Fibroblast of skin of right quadriceps (primary cell): Measurements from ENCODE around the gene RGS3.

Source experiments
- DNase-seq: peaks from one replicate; pipeline ENCODE4 v3.0.0-alpha.2; 2013

RGS3 gene

DNA sequence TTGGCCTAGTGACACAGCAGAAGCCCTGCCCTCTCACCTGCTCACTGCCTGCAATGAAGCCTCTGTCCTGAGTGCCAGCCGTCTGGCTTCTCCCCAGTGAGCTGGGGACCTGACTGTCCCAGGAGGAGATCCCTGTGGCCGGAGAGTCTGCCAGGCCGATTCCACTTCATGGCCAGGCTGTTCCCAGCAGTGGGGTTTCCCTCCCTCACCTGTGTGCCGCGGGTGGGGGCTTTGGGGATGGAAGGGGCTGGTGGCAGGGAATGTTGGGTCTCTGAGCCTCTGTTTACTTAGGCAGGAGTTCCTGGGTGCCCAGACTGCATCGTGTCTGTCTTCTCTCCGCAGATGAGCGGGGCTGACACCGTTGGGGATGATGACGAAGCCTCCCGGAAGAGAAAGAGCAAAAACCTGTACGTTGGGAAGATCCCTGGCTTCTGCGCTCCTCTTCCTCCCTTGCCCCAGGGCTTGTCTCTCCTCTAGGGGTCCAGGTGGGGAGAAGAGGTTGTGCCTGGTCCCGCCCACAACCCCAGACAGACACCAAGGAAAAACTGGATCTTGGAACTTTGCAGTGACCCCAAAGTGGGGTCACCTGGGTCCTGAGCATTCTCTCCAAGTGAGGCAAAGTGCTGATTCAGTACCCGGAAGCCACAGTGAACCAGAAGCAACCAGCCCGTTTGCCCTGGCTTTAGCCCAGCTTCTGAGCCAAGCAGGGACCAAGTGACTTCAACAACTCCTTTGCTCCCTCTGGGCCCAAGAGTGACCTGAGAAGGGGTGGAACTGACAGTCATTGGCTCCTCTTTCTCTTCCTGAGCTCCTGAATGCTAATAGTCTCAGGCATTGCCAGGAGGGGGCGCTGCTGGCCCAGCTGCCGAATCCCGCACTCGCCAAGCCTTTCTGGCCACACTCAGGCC lies 127.7 kb downstream of the RGS3 start:
- peak; percentile 64 for DNase-seq

DNA sequence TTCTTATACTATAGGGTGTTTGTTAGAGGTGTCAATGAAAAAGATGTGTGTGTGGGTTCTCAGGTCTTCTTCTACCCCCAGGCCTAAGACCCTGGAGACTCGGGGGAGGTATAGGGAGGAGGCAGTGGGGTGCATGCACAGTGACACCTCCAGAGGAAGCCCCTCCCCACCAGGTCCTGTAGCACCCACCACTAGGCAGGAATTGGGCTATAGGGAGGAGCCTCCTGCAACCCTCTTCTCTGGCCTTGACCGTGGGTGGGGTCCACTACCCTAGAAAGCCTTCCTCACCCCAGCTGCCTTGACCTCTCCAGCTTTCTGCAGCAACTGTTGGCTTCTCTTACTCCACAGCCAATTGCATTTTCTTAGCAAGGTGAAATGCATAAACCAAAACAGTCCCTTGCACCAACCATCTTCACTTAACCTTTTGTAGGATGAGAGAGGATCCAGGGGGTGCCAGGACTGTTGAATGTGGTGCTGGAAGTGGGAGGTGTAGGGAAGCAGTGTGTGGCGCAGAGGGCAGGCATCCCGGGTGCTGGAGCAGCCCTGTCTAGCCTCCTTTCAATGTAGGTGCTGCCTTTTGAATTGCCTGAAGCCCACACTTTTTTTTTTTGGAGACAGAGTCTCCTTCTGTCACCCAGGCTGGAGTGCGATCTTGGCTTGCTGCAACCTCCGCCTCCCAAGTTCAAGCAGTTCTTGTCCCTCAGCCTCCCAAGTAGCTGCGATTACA lies 128.5 kb downstream of the RGS3 start:
- no peak for DNase-seq

DNA sequence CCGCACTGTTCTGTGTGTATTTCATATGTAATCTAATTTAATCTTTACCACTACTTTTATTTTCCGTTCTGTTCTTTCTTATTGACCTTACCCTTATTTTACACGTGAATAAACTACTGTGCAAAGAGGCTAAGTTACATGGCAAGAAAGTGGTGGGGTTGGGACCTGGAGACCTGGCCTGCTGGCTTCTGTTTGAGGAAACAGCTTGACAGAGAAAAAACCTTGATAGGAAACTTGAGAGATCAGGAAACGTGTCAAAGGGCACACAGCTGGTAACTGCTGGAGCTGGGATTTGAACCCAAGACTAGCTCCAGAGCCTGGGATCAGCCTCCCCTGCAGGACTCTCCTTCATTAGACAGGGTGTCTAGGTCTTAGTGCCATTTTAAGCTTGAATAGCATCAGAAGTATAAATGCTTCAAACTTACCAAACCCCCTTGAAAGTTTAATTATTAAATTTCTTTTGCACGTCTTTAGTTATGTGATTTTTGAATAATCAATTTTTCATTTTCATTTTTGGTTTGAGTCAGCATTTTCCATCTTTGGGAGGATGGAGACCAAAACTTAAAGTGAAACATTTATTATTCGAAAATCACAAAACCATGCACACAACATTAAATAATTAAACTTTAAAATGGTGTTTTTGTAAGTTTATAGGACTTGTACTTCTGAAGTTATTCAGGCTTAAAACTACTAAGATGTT lies 129.5 kb downstream of the RGS3 start:
- no peak for DNase-seq

DNA sequence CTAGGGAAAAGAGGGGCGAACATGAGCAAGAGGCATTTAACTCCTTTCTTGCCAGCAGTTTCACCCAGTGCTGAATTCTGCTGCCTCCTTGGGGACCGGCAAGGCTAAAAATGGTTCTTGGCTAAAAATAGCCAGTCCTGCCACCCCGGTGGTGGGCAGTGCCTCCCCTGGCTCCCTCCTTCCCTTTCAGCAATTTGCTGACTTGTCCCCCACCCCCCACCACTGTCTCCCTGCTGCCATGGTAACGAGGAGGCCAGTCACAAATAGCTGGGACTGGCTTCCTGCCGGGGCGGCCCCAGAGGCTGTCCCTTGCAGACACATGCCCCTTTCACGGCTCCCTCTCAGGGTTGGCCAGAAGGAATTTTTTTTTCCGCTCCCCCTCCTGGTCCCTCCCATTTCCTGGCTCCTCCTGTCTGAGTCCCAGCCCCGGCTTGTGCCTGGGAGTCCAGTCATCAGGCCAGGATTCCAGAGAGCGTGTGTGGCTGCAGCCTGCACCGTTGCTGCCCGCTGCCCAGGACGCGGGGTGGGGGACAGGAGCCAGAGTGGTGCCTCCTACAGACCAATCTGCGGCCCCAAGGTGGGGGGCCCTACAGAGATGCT lies 130.3 kb downstream of the RGS3 start:
- DNase-seq, result peak; percentile 99

DNA sequence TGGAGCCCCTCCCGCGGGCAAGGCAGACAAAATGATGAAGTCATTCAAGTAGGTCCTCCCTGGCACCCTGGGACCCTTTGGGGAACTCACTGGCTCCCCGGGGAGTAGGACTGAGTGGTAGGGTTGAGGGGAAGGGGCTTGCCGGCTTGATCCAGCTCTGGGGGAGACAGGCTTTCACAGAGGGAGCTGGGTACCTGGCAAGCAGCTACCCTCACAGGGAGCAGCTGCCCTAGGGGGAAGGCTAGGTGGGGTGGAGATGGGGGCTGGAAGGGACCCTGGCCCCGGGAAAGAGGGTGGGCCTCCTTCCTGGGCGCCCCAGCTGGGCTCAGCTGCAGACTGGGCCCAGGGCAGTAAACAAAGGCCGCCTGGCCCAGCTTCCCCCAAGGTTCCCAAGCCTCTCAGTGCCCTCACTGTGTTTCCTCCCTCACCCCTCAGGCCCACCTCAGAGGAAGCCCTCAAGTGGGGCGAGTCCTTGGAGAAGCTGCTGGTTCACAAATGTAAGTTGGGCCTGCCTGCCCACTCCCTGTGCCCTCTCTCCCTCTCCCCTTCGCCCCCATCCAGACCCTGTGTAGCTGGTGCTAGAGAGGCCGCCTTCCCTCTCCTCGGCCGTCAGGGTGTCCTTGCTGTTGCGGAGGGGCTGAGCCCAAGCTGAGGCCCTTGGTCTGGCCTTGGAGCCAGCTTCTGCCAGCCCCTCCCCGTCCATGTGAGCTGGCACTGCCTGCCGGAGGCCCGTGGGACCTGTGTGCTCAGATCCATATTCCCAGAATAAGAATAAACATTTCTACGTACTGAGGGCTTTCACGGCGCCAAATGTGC lies 131.2 kb downstream of the RGS3 start:
- no peak for DNase-seq

DNA sequence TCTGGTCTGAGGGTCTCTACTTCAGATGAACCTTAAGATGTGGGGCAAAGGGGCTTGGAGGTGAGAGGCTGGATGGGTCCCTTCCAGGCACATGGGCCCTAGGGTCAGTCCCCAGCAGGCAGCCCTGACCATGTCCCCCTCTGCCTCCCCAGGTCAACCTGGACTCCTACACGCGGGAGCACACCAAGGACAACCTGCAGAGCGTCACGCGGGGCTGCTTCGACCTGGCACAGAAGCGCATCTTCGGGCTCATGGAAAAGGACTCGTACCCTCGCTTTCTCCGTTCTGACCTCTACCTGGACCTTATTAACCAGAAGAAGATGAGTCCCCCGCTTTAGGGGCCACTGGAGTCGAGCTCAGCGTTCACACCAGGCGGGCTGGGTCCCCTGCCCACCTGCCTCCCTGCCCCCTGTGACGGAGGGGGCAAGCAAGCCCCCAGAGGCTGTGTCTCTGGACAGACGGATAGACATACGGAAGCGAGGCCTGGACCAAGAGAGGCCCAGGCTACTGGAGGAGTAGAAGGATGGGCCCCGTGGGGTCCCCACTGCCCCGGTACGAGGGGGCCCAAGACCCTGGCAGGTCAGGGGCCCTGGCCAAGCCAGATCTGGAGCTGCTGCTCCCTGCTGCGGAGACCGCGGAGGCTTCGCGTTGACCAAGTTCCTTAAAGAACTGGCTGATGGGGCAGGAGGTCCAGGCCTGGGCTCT lies 133.2 kb downstream of the RGS3 start:
- no peak for DNase-seq

DNA sequence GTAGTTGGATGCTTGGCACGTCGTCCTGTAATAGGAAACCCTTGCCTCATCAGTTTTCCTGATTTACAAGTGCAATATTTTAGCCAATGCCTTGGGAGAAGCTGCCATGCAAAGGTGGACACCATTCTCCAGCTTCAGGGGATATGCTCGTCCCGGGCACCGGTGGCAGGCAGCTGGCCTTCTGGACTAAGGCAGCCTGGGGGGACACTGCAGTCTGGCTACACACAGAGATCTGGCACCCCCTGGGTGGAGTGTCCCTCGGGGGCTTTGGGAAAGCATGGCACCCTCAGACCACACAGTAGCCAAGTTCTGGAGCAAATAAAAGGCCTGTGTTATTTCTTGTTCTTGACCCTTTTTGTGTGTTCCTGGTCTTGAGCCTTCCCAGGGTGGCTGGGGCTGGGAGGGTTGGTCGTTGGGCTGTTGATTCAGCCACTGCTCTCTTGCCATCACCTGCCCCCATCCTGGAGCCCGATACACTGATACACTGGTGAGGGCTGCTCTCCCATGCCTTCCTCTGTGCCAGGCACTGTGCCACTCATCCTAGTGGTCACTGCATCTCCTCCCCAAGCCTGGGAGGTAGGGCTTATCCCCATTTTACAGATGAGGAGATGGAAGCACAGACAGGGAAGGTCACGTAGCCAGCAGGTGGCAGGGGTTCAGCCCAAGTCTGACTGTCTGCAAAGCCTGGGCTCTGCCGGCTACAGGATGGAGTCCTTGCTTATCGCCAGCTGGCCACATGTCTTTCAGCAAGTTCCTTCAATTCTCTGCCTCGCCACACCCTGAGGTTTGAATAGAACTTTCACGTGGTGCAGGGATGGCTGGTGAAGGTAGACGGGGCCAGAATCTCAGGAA lies 134.1 kb downstream of the RGS3 start:
- no peak for DNase-seq

DNA sequence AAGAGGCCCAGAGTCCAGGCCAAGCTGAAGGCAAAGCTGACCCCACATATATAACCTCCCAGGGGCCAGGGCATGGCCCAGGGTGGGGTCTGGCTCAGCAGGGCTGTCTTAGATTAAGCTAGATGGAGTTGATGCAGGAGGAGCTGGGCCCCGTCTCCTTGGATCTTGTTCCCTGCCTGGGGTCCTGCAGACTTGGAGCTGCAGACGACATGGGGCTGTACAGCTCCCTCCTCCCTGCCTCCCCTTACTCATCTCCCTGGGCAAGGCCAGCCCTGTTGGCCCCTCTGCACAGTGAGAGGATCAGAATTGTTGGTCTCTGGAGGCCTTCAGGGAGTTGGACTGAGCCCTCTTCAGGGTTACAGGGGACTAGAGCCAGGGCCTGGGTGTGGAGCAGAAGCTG lies 134.9 kb downstream of the RGS3 start:
- DNase-seq, result no peak

DNA sequence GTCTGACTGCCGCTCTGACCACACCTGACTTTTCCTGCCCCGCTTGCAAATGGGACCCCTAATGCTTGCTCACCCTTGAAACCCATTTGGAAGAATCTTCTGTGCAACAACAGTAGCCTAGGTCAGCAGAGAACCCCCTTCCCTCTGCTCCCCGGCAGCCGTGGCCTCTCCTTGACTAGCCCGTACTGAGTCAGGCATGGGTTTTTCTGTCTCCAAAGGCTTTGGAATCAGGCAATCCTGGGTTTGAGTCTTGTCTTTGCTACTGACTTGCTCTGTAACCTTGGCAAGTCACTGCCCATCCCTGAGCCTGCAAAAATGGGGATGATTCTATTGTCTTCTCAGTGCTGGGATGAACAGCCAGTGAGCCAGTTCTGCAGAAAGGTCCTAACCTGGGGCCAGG lies 135.4 kb downstream of the RGS3 start:
- DNase-seq, result no peak

DNA sequence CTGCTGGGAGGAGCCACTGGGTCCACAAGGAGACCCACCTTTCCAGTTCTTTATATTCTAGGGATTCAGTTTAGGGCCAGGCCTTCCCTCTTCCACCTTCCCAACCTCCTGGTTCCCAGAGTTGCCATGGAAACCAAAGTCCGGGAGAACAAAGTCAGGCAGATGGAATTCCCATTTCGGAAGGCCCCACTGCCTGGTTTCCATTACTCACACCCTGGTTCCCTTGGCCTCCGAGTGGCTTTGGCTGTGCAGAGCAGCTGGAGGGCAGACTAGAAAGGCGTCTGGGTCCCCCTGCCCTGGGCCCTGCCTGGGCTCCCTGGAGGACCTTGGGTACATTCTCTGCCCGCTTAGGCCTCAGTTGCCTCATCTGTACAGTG lies 136.1 kb downstream of the RGS3 start:
- DNase-seq, result peak; percentile 93

DNA sequence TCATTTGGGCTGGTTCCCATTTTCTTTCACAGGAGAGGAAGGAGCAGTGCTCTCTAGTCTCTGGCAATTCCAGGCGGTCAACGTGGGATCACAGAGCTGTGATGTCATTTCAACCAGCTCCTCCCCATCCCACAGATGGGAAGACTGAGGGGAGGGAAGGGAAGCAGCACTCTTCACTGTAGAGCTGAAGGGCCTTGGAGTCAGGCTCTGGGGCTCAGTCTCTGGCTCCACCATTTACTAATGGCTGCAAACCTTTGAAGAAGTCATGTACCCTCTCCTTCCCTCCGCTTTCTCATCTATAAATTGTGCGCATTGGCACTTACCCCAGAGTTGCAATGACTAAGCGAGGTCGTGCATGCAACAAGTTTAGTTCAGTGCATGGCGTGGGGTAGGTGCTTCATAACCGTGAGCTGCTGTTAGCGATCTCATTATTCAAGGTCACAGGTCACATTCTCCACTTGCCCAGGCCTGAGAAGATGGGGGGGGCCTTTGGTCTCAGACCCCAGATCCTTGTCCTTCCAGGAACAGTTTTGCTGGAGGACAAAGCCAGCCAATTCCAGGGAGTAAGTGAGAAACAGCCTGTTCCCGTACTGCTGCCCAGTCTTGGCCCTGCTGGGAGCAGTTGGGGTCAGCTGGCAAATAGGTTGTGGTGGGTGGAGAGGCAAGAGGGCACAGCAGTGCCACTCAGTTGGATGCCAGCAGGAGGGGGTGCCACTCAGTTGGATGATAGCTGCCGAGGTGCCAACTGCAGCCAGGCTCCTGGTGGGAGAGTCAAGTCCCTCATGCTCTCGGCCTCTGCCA lies 136.7 kb downstream of the RGS3 start:
- peak; percentile 69 for DNase-seq

DNA sequence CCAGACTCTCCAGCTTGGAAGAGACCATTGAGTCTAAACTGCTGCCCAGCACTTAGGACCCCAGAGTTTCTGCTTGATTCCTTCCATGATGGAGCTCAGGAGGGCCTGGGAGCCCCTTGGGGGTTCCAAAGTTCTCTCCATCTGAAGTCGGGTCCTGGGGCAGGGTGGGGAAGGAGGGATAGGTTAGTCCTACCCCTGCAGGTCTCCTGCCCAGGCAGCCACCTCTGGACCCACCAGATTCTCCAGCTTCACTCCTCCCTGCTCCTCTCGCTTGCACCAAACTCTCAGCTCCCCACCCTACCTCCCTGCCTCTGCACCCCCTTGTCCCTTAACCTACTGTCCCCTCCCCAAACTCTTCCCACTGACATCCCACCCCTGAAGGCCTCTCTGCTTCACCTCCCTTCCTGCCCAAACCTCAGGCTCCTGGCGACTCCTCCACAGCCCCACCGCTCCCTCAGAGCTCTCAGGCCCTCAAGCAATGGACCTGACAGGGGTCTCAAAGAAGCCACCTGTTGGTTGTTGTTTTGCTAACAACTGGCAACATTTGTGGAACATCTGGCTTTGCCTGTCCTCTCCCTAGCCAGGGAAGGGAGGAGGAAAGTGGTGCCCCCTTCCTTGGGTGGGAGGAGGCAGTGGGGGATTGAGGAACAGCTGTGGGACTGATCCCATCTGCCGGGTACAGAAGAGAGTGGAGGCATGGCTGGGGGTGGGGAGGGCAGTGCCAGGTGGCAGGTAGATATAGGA lies 137.5 kb downstream of the RGS3 start:
- DNase-seq, result no peak

DNA sequence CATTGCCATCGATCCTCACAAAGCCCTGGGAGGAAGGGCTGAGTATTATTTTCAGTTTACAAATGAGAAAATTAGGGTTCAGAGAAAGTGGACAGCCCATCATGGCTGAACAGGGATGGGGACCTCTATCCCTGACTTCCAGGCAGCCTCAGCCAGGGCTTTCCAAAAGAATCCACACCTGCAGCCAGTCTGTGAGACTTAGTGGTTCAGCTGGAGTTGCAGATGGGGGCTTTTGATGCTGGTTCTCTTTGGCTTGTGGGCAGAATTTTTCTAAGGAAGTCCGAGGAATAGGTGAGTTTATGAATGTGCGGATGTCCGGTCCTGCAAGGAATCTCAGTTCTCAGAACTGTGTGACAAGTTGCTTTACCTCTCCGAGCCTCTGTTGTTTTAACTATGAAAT lies 138.1 kb downstream of the RGS3 start:
- no peak for DNase-seq

DNA sequence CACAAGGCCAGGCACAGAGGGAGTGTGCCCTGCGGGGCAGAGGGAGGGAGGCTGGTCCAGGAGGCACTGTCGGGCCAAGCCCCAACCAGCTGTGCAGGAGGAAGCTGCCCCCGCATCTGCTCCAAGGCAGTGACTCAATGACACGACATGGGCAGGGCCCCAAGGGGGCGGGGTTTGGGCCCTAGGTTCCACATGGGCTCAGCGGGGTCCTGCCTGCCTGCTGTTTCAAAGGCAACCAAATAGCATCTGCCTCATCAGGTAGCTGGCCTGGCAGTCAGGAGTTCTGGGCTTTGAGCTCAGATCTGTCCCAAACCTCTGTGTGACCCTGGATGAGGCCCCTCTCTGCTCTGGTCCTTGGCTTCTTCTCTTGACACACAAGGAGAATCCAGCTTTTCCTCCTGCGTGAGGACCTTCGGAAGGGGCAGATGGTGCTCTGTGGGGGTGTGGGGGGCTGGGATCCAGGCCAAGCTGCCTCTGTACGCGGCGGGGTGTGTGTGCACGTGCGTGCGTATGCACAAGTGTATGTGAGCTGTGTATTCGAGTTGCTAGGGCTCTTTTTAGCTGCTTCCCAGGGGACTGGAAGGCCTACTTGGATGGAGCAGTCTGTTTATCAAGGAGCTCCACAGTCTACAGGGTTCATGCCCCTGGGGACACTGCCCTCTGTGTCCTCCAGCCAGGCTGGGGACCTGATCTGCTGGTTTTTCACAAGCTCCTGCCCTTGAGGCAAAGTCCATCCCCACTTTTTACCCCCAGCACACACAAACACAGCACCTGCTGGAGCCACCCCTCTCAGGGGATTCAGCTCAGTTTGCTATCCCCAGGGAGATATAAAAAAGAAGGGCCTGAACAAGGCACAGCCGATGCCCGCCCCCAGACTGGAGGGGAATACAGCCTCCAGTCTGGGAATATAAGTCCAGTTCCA lies 138.9 kb downstream of the RGS3 start:
- peak; percentile 83 for DNase-seq

DNA sequence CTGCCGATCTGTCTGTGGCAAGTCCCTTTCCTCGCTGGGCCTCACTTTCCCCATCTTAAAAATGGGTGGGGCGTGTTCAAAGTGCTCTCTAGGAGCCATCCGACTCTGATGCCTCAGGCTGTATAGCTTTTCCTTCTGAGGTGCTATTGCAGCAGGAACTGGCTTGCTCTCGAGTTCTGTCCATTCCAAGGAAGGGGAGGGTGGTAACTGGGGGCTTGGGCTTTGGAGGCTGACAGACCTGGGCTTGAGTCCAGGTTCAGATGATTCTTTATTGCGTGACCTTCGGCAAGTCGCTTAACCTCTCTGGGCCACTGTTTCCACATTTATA lies 139.5 kb downstream of the RGS3 start:
- DNase-seq, result no peak

DNA sequence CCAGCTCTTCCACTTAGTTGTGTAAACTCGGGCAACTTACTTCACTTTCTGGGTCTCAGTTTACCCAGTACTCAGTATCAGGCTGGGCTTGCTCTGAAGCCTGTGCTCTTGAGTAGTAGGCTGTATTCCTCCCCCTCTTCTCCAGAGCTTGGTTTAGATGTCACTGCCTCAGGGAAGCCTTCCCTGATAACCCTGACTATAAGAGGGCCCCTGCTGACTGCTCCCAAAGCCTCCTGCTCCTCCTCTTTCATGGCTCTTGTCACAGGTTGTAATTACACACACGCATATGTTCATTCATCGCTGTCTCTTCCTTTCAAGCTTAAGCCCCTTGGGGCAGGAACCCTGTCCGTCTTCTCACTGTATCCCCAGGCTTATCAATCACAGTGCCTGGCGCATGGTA lies 140.2 kb downstream of the RGS3 start:
- no peak for DNase-seq

DNA sequence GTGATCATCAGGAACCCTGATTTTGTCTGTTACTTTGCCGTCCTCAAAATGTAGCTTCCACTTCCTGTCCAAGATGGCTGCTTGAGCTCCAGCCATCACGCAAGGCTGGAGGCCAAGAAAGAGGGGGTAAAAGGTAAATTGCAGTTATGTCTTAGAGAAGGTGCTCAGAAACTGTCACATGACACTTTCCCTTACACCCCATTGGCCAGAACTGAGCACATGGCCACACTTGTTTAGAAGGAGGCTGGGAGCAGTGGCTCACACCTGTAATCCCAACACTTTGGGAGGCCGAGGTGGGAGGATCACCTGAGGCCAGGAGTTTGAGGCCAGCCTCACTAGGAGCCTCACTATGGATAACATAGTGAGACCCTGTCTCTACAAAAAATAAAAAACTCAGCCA lies 140.9 kb downstream of the RGS3 start:
- DNase-seq, result no peak

DNA sequence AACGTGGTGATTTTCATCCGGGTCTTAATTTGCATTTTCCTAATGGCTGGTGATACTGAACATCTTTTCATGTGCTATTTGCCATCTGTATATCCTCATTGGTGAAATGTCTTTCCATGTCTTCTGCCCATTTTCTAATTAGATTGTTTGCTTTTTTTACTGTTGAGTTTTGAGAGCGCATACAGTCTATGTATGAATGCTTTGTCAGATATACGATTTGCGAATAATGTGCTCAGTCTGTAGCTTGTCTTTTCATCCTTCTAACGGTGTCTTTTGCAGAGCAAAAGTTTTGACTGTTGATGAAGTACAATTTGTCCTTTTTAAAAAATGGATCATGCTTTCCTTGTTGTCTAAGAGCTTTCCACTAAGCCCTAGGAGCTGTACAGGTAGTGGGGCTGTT lies 143.0 kb downstream of the RGS3 start:
- no peak for DNase-seq
